ENCODE results near the gene MYBPC2. TPM values are rescaled to one million over a fixed set of nuclear protein-coding genes. Genes with fewer than 3 reads are reported as not detected.

The MYBPC2 gene
- total and polyA plus RNA-seq, 2 donors (not counting 3 experiments of a cell fraction or from before 2014, with no cell fraction given): 0.03 TPM; not detected in 1

DNA sequence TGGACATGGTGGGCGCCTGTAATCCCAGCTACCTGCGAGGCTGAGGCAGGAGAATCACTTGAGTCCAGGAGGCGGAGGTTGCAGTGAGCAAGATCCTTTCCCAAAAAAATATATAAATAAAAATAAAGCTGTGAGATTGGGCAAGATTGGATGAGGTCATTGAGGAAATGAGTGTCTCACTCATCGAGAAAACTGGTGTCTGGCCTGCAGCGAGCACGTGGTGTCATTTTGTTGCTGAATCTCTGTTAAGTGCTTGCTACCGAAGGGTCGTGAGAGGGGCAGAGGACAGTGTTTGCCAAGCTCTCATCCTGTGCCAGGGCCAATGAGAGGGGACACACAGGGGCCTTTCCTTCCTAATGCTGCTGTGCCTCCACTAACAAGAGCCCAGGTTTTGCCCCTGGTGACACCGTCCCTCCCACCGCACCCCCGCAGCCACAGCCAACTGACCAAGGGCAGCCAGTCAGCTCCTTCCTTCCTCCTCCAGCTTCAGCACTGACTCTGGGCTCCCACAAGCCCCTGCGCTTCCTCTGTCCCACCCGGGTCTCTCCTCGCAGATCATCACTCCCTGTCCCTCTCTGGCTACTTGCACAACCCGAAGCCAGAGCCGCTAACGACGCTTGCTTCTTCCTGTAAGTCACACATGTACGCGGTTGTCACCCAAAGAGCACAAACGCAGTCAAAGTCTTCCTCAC lies 45.4 kb upstream of the MYBPC2 start:
- intact Hi-C loops (cut with micrococcal nuclease): no loop called here

More for the DNA sequence above, 45.4 kb upstream of the MYBPC2 start:
- no peaks in the 10 kb centered on the region for H3K9me1 ChIP-seq (replicated peaks; ENCODE audit: control insufficient read depth, extremely low read depth, insufficient read depth, low read length)
- H3K36me3 ChIP-seq (ENCODE audit: control insufficient read depth in 2 of 2, extremely low read depth in 1 of 2, insufficient read depth in 2 of 2, low read length in 2 of 2): peaks cover 0 to 3% of the 10 kb centered on the region in 2 experiments
- no TSS peak for BruUV-seq (replicated peaks)
- dilution Hi-C loops (cut with MboI; ENCODE audit: extremely low pct_ligation_motif_present, low sequenced_read_pairs): no loop called here
- H3K4me2 ChIP-seq (ENCODE audit: insufficient read depth, low read length): no peak overlapping the region
- CTCF ChIA-PET: interaction anchor here (1.0 to 1.3 kb wide), 3 partner anchors 19 to 30 kb away, joined by 3 to 8 read pairs (median 4); no protein-coding TSS in a partner anchor
- TF ChIP-seq POLR2AphosphoS5 (IDR thresholded peaks at IDR 0.05; ENCODE audit: insufficient read depth, low read depth, low read length) (no peak), POLR2A (IDR thresholded peaks at IDR 0.05; ENCODE audit: low read depth, low read length) (no peak), MYC (IDR thresholded peaks at IDR 0.05; ENCODE audit: low read depth, low read length) (peak; percentile 55), JUN (IDR thresholded peaks at IDR 0.05; ENCODE audit: borderline replicate concordance, insufficient read depth, insufficient read length, low read depth) (peak; percentile 5), FOS (IDR thresholded peaks at IDR 0.05; ENCODE audit: borderline replicate concordance, insufficient read depth, low read length) (no peak), GATA2 (IDR thresholded peaks at IDR 0.05; ENCODE audit: insufficient read depth, insufficient read length, low read depth, low read length) (no peak), EZH2 (IDR thresholded peaks at IDR 0.05; ENCODE audit: borderline replicate concordance, low read depth, low read length, severe bottlenecking) (no peak)
- TF ChIP-seq, protein P1, sequence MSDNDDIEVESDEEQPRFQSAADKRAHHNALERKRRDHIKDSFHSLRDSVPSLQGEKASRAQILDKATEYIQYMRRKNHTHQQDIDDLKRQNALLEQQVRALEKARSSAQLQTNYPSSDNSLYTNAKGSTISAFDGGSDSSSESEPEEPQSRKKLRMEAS (IDR thresholded peaks at IDR 0.05; ENCODE audit: insufficient read depth, insufficient read length): peak; percentile 59
- TF ChIP-seq, protein P2, sequence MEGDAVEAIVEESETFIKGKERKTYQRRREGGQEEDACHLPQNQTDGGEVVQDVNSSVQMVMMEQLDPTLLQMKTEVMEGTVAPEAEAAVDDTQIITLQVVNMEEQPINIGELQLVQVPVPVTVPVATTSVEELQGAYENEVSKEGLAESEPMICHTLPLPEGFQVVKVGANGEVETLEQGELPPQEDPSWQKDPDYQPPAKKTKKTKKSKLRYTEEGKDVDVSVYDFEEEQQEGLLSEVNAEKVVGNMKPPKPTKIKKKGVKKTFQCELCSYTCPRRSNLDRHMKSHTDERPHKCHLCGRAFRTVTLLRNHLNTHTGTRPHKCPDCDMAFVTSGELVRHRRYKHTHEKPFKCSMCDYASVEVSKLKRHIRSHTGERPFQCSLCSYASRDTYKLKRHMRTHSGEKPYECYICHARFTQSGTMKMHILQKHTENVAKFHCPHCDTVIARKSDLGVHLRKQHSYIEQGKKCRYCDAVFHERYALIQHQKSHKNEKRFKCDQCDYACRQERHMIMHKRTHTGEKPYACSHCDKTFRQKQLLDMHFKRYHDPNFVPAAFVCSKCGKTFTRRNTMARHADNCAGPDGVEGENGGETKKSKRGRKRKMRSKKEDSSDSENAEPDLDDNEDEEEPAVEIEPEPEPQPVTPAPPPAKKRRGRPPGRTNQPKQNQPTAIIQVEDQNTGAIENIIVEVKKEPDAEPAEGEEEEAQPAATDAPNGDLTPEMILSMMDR (IDR thresholded peaks at IDR 0.05; ENCODE audit: extremely low read depth in 1 of 2, insufficient read depth in 1 of 2, low read depth in 1 of 2, low read length in 2 of 2): no peak
- no peak overlapping the region for H3K4me3 ChIP-seq (replicated peaks in 1 of 3; ENCODE audit: insufficient read depth in 1 of 3, low read depth in 1 of 3, low read length in 3 of 3)
- H4K20me1 ChIP-seq (replicated peaks; ENCODE audit: control insufficient read depth, extremely low read depth, insufficient read depth, low read length): no peaks in the 10 kb centered on the region
- H2AFZ ChIP-seq (ENCODE audit: low read depth, low read length): peak overlapping the region; percentile 9
- H3K27ac ChIP-seq (ENCODE audit: insufficient read depth, low read depth, low read length): no peak overlapping the region
- no peaks in the 10 kb centered on the region for H3K9me3 ChIP-seq (replicated peaks; ENCODE audit: control insufficient read depth, insufficient read depth, low read length)
- H3K79me2 ChIP-seq (ENCODE audit: control insufficient read depth, insufficient read depth, low read length): peaks cover 30% of the 10 kb centered on the region
- H3K4me1 ChIP-seq (ENCODE audit: control insufficient read depth, extremely low read depth, insufficient read depth, low read length): peaks cover 16% of the 10 kb centered on the region
- DNase-seq (ENCODE audit: low read depth, low spot score): peak; percentile 15
- no peaks in the 10 kb centered on the region for H3K27me3 ChIP-seq (ENCODE audit: control insufficient read depth in 2 of 2, insufficient read depth in 2 of 2, low read length in 2 of 2)
- peak; percentile 79 for FAIRE-seq
- H3K9ac ChIP-seq (replicated peaks; ENCODE audit: extremely low read depth, insufficient read depth, low read length): no peak overlapping the region
- POLR2A ChIA-PET: interaction anchor here (0.6 kb wide), 1 partner anchor 496 kb away, joined by 6 read pairs; no protein-coding TSS in a partner anchor
